Keratinocyte (primary cell): ENCODE measurements around the gene DISC1.

Source experiments
- CTCF ChIP-seq, 3 experiments: IDR thresholded peaks in 1 of 3; conservative IDR thresholded peaks in 1 of 3; optimal IDR thresholded peaks in 1 of 3; 2 replicates in 2 of 3; 3 replicates in 1 of 3; pipeline versions ENCODE3 to v1.5.1; 2011; ENCODE audit warnings: low read length in 3 of 3, mild to moderate bottlenecking in 3 of 3, moderate library complexity in 2 of 3, control low read depth in 1 of 3, inconsistent platforms in 1 of 3; ENCODE audit not compliant: insufficient read depth in 2 of 3; ENCODE audit errors: extremely low read depth in 1 of 3
- EZH2 ChIP-seq: IDR thresholded peaks from one replicate; pipeline ENCODE4 v1.6.1; 2012; ENCODE audit warnings: inconsistent platforms, mild to moderate bottlenecking, low read length, moderate library complexity

- TF ChIP-seq EZH2 (no peak), CTCF (optimal IDR thresholded peaks at IDR 0.05 in 1 of 3, IDR thresholded peaks at IDR 0.05 in 1 of 3, conservative IDR thresholded peaks at IDR 0.05 in 1 of 3; ENCODE audit: extremely low read depth in 1 of 3, insufficient read depth in 2 of 3, low read length in 3 of 3) (no peak)
Measured at GRCh38 chr1:231871878-231872277, 245.3 kb downstream of the DISC1 start.
